Measurements from ENCODE around the gene GMCL1.

Gene GMCL1

DNA sequence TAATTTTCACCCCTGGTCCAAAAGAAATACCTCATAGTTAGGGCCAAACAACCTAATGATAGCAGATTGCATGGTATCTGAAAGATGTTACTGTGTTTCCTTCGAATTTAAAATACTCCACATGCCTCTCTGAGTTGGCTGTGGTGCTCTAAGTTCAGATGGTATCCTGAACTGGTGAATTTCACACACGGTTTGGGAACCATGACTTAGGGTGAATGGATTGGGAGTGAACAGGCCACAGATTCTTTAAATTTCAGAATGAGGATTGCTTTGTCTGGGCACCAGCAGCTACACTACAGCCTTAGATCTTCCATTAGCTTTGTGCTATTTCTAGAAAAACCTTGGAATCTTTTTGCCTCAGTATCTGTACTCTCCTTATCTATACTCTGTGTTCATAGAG lies 6.2 kb downstream of the GMCL1 start:
- H3K4me1 ChIP-seq (ENCODE audit: insufficient read depth, poor library complexity, severe bottlenecking) = peaks cover 4% of the 10 kb centered on the region
- no peak for ATAC-seq (ENCODE audit: low read depth)
- peaks cover 43% of the 10 kb centered on the region for H3K36me3 ChIP-seq (ENCODE audit: low read depth)

DNA sequence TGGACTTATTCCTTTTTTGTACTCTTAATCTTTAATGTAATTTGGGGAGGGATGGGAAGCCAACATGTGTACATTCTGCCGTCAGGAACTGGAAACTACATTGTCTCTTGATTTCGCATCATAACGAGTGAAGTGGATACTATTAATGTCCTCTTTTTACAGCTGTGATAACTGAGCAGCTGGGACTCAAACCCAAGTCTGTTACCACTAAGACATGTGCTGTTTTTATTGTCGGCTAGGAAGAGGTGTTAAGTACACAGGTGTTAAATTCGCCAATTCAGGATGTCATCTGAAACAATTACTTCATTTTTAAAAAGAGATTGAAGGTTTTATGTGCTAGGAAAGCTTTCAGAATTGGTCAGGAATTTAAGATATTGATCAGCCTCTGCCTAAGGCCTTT lies 6.9 kb downstream of the GMCL1 start:
- Histone ChIP-seq H3K27ac (ENCODE audit: poor library complexity, severe bottlenecking) (no peak overlapping the region), H3K4me1 (ENCODE audit: insufficient read depth, poor library complexity, severe bottlenecking) (no peaks in the 10 kb centered on the region), H3K27me3 (ENCODE audit: insufficient read depth, poor library complexity, severe bottlenecking) (no peaks in the 10 kb centered on the region), H3K4me3 (ENCODE audit: severe bottlenecking) (no peak overlapping the region), H3K9me3 (ENCODE audit: severe bottlenecking) (no peaks in the 10 kb centered on the region), H3K36me3 (ENCODE audit: low read depth) (peaks cover 46% of the 10 kb centered on the region)
- TF ChIP-seq, protein P1, sequence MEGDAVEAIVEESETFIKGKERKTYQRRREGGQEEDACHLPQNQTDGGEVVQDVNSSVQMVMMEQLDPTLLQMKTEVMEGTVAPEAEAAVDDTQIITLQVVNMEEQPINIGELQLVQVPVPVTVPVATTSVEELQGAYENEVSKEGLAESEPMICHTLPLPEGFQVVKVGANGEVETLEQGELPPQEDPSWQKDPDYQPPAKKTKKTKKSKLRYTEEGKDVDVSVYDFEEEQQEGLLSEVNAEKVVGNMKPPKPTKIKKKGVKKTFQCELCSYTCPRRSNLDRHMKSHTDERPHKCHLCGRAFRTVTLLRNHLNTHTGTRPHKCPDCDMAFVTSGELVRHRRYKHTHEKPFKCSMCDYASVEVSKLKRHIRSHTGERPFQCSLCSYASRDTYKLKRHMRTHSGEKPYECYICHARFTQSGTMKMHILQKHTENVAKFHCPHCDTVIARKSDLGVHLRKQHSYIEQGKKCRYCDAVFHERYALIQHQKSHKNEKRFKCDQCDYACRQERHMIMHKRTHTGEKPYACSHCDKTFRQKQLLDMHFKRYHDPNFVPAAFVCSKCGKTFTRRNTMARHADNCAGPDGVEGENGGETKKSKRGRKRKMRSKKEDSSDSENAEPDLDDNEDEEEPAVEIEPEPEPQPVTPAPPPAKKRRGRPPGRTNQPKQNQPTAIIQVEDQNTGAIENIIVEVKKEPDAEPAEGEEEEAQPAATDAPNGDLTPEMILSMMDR (IDR thresholded peaks at IDR 0.05; ENCODE audit: poor library complexity, severe bottlenecking) = no peak
- DNase-seq (ENCODE audit: low spot score) (no peak), ATAC-seq (ENCODE audit: low read depth) (no peak)

More for the DNA sequence above, 6.2 kb downstream of the GMCL1 start:
- Histone ChIP-seq H3K9me3 (ENCODE audit: severe bottlenecking) (no peaks in the 10 kb centered on the region), H3K27me3 (ENCODE audit: insufficient read depth, poor library complexity, severe bottlenecking) (no peaks in the 10 kb centered on the region), H3K4me3 (ENCODE audit: severe bottlenecking) (no peak overlapping the region), H3K27ac (ENCODE audit: poor library complexity, severe bottlenecking) (no peak overlapping the region)
- DNase-seq (ENCODE audit: low spot score) = no peak
- TF ChIP-seq, protein P1 (IDR thresholded peaks at IDR 0.05; ENCODE audit: poor library complexity, severe bottlenecking) = no peak

DNA sequence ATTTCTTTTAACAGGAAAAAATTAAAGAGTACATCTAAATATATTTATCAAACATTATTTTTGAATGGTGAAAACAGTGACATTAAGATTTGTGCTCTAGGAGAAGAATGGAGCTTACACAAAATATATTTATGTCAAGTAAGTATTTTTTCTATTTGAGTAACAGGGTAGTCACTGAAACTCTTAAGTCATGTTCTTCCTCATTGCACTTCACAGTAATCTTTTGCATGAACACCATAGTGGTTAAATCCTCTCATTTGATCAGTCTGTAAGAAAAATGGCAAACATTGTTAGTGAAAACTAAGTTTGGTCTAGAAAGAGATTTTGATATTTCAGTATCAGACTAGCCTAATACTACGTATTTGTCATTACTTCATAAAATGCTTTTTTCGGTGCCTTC lies 8.1 kb downstream of the GMCL1 start:
- Histone ChIP-seq H3K4me3 (ENCODE audit: severe bottlenecking) (no peak overlapping the region), H3K36me3 (ENCODE audit: low read depth) (peaks cover 46% of the 10 kb centered on the region), H3K27me3 (ENCODE audit: insufficient read depth, poor library complexity, severe bottlenecking) (no peaks in the 10 kb centered on the region), H3K27ac (ENCODE audit: poor library complexity, severe bottlenecking) (no peak overlapping the region), H3K4me1 (ENCODE audit: insufficient read depth, poor library complexity, severe bottlenecking) (no peaks in the 10 kb centered on the region), H3K9me3 (ENCODE audit: severe bottlenecking) (no peaks in the 10 kb centered on the region)
- TF ChIP-seq, protein P1 (IDR thresholded peaks at IDR 0.05; ENCODE audit: poor library complexity, severe bottlenecking) = no peak
- ATAC-seq (ENCODE audit: low read depth) (no peak), DNase-seq (ENCODE audit: low spot score) (no peak)

DNA sequence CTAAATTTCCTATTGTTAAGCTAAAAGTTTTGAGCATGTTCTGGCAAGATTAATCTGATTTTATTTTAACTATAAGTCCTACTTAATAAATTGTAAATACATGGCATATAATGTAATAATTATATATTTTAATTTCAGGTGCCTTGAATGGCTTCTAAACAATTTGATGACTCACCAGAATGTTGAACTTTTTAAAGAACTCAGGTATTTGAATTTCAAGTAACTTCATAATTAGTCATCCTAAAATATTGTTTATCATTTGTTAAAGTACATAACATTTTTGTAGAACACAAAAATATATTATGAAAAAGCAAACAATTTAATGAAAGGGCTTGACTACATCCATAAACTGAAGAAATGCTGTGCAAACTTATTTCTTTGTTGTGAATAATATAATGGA lies 14.5 kb downstream of the GMCL1 start:
- H3K4me3 ChIP-seq (ENCODE audit: severe bottlenecking) = no peak overlapping the region
- peaks cover 53% of the 10 kb centered on the region for H3K36me3 ChIP-seq (ENCODE audit: low read depth)
- ATAC-seq (ENCODE audit: low read depth) = no peak
- H3K9me3 ChIP-seq (ENCODE audit: severe bottlenecking) = no peaks in the 10 kb centered on the region
- TF ChIP-seq, protein P1 (IDR thresholded peaks at IDR 0.05; ENCODE audit: poor library complexity, severe bottlenecking) = no peak
- no peak for DNase-seq (ENCODE audit: low spot score)
- no peak overlapping the region for H3K27ac ChIP-seq (ENCODE audit: poor library complexity, severe bottlenecking)
- no peaks in the 10 kb centered on the region for H3K4me1 ChIP-seq (ENCODE audit: insufficient read depth, poor library complexity, severe bottlenecking)
- H3K27me3 ChIP-seq (ENCODE audit: insufficient read depth, poor library complexity, severe bottlenecking) = no peaks in the 10 kb centered on the region

DNA sequence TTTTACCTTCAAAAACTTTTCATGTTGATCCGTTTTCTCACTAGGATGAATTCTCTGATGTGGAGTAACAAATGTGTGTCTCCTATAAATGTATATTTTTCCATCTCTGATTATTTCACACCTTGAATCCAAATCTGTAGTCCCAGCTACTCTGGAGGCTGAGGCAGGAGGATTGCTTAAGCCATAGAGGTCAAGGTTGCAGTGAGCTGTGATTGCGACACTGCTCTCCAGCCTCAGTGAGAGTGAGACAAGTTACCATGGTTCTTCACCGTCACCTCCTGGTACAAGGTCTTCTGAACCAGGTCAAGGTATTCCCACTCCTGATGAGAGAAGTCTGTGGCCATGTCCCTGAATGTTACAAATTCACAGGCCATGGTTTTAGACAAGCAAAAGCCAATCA lies 15.1 kb downstream of the GMCL1 start:
- H3K4me3 ChIP-seq (ENCODE audit: severe bottlenecking) = no peak overlapping the region
- no peak overlapping the region for H3K27ac ChIP-seq (ENCODE audit: poor library complexity, severe bottlenecking)
- H3K4me1 ChIP-seq (ENCODE audit: insufficient read depth, poor library complexity, severe bottlenecking) = no peaks in the 10 kb centered on the region
- no peaks in the 10 kb centered on the region for H3K27me3 ChIP-seq (ENCODE audit: insufficient read depth, poor library complexity, severe bottlenecking)
- TF ChIP-seq, protein P1 (IDR thresholded peaks at IDR 0.05; ENCODE audit: poor library complexity, severe bottlenecking) = no peak
- ATAC-seq (ENCODE audit: low read depth) (no peak), DNase-seq (ENCODE audit: low spot score) (no peak)
- peaks cover 52% of the 10 kb centered on the region for H3K36me3 ChIP-seq (ENCODE audit: low read depth)
- H3K9me3 ChIP-seq (ENCODE audit: severe bottlenecking) = no peaks in the 10 kb centered on the region
